HepG2 (cell line): ENCODE data around the gene SASS6. TPM values are rescaled to one million over a fixed set of nuclear protein-coding genes. Genes with fewer than 3 reads are reported as not detected.

Experiments used
- ADNP ChIP-seq: sonication (generic); formaldehyde crosslinking; IDR thresholded peaks from 2 replicates; pipeline ENCODE4 v1.4.0; 2020; ENCODE audit warnings: missing genetic modification reagents
- BORCS8-MEF2B ChIP-seq: sonication (generic); formaldehyde crosslinking; IDR thresholded peaks from 2 replicates; pipeline ENCODE4 v1.8.0; 2022; ENCODE audit warnings: mild to moderate bottlenecking, missing genetic modification reagents
- BRCA1 ChIP-seq: sonication (generic); formaldehyde crosslinking; IDR thresholded peaks from 2 replicates; pipeline ENCODE4 v1.4.0; 2020; ENCODE audit warnings: missing genetic modification reagents
- CTCF ChIP-seq: sonication (generic); formaldehyde crosslinking; IDR thresholded peaks from 2 replicates; pipeline ENCODE4 v1.5.0; 2020; ENCODE audit warnings: mild to moderate bottlenecking, missing genetic modification reagents, moderate library complexity
- MIXL1 ChIP-seq: IDR thresholded peaks from 2 replicates; pipeline ENCODE4 v1.6.1; 2016
- NCOA1 ChIP-seq: sonication (generic); formaldehyde crosslinking; IDR thresholded peaks from 2 replicates; pipeline ENCODE4 v1.9.0; 2021; ENCODE audit warnings: missing genetic modification reagents
- PITX1 ChIP-seq: sonication (generic); formaldehyde crosslinking; IDR thresholded peaks from 2 replicates; pipeline ENCODE4 v1.5.1; 2020; ENCODE audit warnings: mild to moderate bottlenecking, missing genetic modification reagents
- RAD51 ChIP-seq: fragments of 450-650 bp; IDR thresholded peaks from 2 replicates; pipeline ENCODE4 v1.6.1; 2016; ENCODE audit warnings: borderline replicate concordance
- RFXAP ChIP-seq: sonication (generic); formaldehyde crosslinking; IDR thresholded peaks from 2 replicates; pipeline ENCODE4 v1.4.0; 2020; ENCODE audit warnings: missing genetic modification reagents, borderline replicate concordance
- SNAPC2 ChIP-seq: sonication (generic); formaldehyde crosslinking; IDR thresholded peaks from 2 replicates; pipeline ENCODE4 v1.8.1; 2022; ENCODE audit warnings: mild to moderate bottlenecking, missing genetic modification reagents
- SNAPC5 ChIP-seq: sonication (generic); formaldehyde crosslinking; IDR thresholded peaks from 2 replicates; pipeline ENCODE4 v1.8.1; 2023; ENCODE audit warnings: mild to moderate bottlenecking, missing genetic modification reagents, borderline replicate concordance
- SOX5 ChIP-seq: IDR thresholded peaks from 2 replicates; pipeline ENCODE4 v1.6.1; 2016; ENCODE audit warnings: borderline replicate concordance
- TBX2 ChIP-seq: sonication (generic); formaldehyde crosslinking; IDR thresholded peaks from 2 replicates; pipeline ENCODE4 v1.5.0; 2020; ENCODE audit warnings: missing genetic modification reagents, mild to moderate bottlenecking, borderline replicate concordance
- TOE1 ChIP-seq: sonication (generic); formaldehyde crosslinking; IDR thresholded peaks from 2 replicates; pipeline ENCODE4 v1.4.0; 2020; ENCODE audit warnings: mild to moderate bottlenecking, missing genetic modification reagents
- TRAFD1 ChIP-seq: sonication (generic); formaldehyde crosslinking; IDR thresholded peaks from 2 replicates; pipeline ENCODE4 v1.5.1; 2020; ENCODE audit warnings: missing genetic modification reagents, mild to moderate bottlenecking, borderline replicate concordance
- U2AF2 ChIP-seq: fragments of 200-400 bp; formaldehyde crosslinking; IDR thresholded peaks from 2 replicates; pipeline ENCODE4 v1.6.1; 2017; ENCODE audit warnings: low read depth, mild to moderate bottlenecking, low read length
- YEATS2 ChIP-seq: sonication (generic); formaldehyde crosslinking; IDR thresholded peaks from 2 replicates; pipeline ENCODE4 v1.4.0; 2020; ENCODE audit warnings: missing genetic modification reagents, borderline replicate concordance
- YEATS4 ChIP-seq: sonication (generic); formaldehyde crosslinking; IDR thresholded peaks from 2 replicates; pipeline ENCODE4 v1.4.0; 2020; ENCODE audit warnings: missing genetic modification reagents, borderline replicate concordance
- ZKSCAN8 ChIP-seq: IDR thresholded peaks from 2 replicates; pipeline ENCODE4 v1.6.1; 2016; ENCODE audit warnings: borderline replicate concordance, missing genetic modification reagents, missing compliant biosample characterization
- ZNF317 ChIP-seq: sonication (generic); formaldehyde crosslinking; IDR thresholded peaks from 2 replicates; pipeline ENCODE4 v1.5.0; 2020; ENCODE audit warnings: mild to moderate bottlenecking, missing genetic modification reagents
- ZNF569 ChIP-seq: sonication (generic); formaldehyde crosslinking; IDR thresholded peaks from 2 replicates; pipeline ENCODE4 v1.5.0; 2020; ENCODE audit warnings: mild to moderate bottlenecking, missing genetic modification reagents, moderate library complexity, borderline replicate concordance
- polyA plus RNA-seq, 8 experiments: library from polyadenylated mRNA; depleted of rRNA in 3 of 8; stranded (reverse) in 7 of 8; unstranded in 1 of 8; fragments of >200 nt; fragmentation: Illumina TruSeq in 4 of 8; extraction: Trizol in 4 of 8; gene quantifications; 2 replicates each; pipeline versions ENCODE4 v1.2.1 to v1.2.3, GENCODE V29; 2011 to 2016; ENCODE audit warnings: low read depth in 4 of 8, missing spikeins in 1 of 8, mixed read lengths in 1 of 8; ENCODE audit not compliant: insufficient read depth in 1 of 8
- total RNA-seq, 5 experiments: library from RNA; depleted of rRNA; stranded (reverse); fragments of >200 nt; fragmentation: Illumina TruSeq; extraction: Trizol; gene quantifications; 2 replicates each; pipeline ENCODE4 v1.2.3, GENCODE V29; 2016; ENCODE audit warnings: low read depth in 1 of 5
- TF ChIP-seq, protein P1 (sequence below): sonication (generic); formaldehyde crosslinking; IDR thresholded peaks from 2 replicates; pipeline ENCODE4 v1.4.0; 2020; ENCODE audit warnings: missing genetic modification reagents
- TF ChIP-seq, protein P2 (sequence below): sonication (generic); formaldehyde crosslinking; conservative IDR thresholded peaks from 2 replicates; pipeline ENCODE4 v1.4.0; 2020; ENCODE audit warnings: missing genetic modification reagents

SASS6 gene
- total and polyA plus RNA-seq, 2 of the 13 experiments (the other 11 are each of a cell fraction or from before 2014, with no cell fraction given), result 2.3 to 10.7 TPM

DNA sequence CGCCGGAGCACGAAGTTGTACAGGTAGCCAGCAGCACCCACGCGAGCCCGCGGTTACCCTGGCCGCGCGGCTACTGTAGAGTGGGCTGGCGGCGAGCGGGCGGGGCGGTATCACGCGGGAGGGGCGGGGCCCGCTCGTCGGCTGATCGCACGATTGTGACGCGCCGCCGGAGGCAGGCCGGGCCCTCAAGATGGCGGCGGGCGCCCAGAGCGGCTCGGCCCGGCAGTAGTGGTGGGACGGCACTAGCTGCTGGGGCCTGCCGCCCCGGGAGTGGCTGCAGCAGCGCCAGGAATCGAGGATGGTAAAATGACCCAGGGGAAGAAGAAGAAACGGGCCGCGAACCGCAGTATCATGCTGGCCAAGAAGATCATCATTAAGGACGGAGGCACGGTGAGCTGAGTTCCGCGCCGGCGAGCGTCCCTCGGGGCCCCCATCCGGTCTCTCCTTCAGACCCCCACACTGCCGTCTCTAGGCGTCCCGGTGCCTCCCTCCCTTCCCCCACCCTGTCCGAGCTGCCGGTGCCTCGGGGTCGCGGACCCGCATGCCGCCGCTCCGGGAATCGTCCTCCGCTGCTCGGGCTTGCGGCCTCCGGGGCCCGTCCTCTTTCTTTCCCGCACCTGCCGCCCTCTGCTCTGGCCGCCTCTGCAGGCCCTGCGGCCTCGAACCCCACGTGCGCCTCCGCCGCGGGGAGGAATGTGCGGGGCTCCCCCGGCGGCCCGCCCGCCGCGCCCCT, 94.6 kb downstream of the SASS6 start (continued):
- TF ChIP-seq, protein P1, sequence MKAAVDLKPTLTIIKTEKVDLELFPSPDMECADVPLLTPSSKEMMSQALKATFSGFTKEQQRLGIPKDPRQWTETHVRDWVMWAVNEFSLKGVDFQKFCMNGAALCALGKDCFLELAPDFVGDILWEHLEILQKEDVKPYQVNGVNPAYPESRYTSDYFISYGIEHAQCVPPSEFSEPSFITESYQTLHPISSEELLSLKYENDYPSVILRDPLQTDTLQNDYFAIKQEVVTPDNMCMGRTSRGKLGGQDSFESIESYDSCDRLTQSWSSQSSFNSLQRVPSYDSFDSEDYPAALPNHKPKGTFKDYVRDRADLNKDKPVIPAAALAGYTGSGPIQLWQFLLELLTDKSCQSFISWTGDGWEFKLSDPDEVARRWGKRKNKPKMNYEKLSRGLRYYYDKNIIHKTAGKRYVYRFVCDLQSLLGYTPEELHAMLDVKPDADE (CRISPR knock-in tag), result 0 out of 2 replicates have a peak, but pooled peaks have one; percentile 66
- TF ChIP-seq SNAPC2, result 0 out of 2 replicates have a peak, but pooled peaks have one; percentile 46
- TF ChIP-seq YEATS4 (CRISPR knock-in tag), result peak; percentile 84
- TF ChIP-seq TOE1 (CRISPR knock-in tag), result peak; percentile 30; the same call in 1 of the 2 replicates
- no peak for TF ChIP-seq ZNF569 (CRISPR knock-in tag)
- TF ChIP-seq BORCS8-MEF2B (CRISPR knock-in tag), result peak; percentile 89
- TF ChIP-seq ADNP (CRISPR knock-in tag), result no peak
- TF ChIP-seq PITX1 (CRISPR knock-in tag), result 0 out of 2 replicates have a peak, but pooled peaks have one; percentile 11
- TF ChIP-seq TRAFD1, result no peak
- TF ChIP-seq RAD51, result no peak
- TF ChIP-seq U2AF2, result no peak
- TF ChIP-seq ZKSCAN8, result 0 out of 2 replicates have a peak, but pooled peaks have one; percentile 14
- peak; percentile 71; the same call in 1 of the 2 replicates for TF ChIP-seq RFXAP (CRISPR knock-in tag)
- peak; percentile 36; the same call in 1 of the 2 replicates for TF ChIP-seq SOX5 (CRISPR knock-in tag)
- no peak for TF ChIP-seq YEATS2 (CRISPR knock-in tag)
- TF ChIP-seq, protein P2, sequence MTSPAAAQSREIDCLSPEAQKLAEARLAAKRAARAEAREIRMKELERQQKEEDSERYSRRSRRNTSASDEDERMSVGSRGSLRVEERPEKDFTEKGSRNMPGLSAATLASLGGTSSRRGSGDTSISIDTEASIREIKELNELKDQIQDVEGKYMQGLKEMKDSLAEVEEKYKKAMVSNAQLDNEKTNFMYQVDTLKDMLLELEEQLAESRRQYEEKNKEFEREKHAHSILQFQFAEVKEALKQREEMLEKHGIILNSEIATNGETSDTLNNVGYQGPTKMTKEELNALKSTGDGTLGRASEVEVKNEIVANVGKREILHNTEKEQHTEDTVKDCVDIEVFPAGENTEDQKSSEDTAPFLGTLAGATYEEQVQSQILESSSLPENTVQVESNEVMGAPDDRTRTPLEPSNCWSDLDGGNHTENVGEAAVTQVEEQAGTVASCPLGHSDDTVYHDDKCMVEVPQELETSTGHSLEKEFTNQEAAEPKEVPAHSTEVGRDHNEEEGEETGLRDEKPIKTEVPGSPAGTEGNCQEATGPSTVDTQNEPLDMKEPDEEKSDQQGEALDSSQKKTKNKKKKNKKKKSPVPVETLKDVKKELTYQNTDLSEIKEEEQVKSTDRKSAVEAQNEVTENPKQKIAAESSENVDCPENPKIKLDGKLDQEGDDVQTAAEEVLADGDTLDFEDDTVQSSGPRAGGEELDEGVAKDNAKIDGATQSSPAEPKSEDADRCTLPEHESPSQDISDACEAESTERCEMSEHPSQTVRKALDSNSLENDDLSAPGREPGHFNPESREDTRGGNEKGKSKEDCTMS (CRISPR knock-in tag), result no peak
- TF ChIP-seq SNAPC5, result 0 out of 2 replicates have a peak, but pooled peaks have one; percentile 16
- peak; percentile 90; the same call in 1 of the 2 replicates for TF ChIP-seq NCOA1 (CRISPR knock-in tag)
- TF ChIP-seq MIXL1, result peak; percentile 56; the same call in 1 of the 2 replicates
- TF ChIP-seq BRCA1 (CRISPR knock-in tag), result no peak
- TF ChIP-seq ZNF317 (CRISPR knock-in tag), result no peak
- TF ChIP-seq CTCF (CRISPR knock-in tag), result no peak
- TF ChIP-seq TBX2 (CRISPR knock-in tag), result peak; percentile 85
